Skeletal muscle cell (primary cell): ENCODE measurements around the gene LAMA1.

Experiments
- DNase-seq: peaks from one replicate; pipeline ENCODE4 v3.0.0-alpha.2; 2010; ENCODE audit warnings: low read depth
- H3K4me3 ChIP-seq: 2 replicates; pipeline ENCODE4 v1.5.1; 2011; ENCODE audit warnings: low read depth, mild to moderate bottlenecking, control low read depth, low read length, moderate library complexity

LAMA1 gene

DNA sequence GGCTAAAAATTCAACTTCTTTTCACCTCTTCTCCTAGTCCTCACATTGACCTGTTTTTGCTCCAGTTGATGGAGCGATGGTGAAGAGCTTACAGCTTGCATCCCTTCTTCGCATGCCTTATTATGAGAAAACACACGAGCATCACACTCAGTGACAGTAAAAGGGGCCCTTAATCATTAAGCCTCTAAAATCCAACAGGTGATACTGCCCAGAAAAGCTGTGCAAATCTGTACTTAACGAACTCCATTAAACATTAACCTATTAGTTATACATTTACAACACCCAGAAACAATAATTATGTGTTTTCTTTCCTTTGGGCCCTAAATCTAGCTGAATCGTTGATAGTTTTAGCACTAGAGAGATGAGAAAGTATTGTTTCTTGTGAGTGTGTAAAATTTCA, 54.8 kb downstream of the LAMA1 start:
- H3K4me3 ChIP-seq, result no peak overlapping the region
- no peak for DNase-seq

DNA sequence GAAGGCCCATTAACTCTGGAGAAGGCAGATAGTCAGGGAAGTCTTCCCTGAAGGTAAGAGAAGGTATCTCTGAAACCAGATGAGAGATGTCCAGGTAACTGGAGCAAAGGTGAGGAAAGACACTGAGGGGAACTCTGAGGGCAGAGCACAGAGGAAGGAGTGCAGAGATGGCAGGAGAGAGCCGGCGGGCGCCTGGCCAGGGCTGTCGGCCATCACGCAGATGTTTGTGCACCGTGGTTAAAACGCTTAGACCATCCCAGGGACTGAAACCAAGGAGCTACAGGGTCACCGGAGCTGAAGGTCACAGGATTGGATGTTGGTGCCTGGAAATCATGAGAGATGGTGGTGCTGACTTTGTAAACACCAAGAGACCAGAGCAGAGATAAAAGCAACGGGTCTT, 55.4 kb downstream of the LAMA1 start:
- DNase-seq, result no peak
- no peak overlapping the region for H3K4me3 ChIP-seq

DNA sequence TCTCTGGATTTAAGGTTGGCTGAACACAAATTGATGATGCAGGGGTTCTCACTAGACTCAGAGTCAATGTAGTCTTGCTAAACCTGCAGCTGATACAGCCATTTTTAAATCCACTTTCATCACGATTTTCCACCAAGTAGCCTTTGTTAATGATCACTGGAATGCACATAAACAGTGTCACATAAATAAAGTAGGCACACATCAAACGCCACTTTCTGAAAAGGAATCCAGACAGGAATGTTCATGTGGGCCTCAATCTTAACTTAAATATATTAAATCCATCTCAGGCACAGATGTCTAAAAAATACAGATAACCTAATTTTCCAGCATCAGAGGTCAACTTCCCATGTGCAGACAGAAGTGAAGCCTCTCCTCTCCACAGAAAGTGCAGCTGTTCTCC, 58.3 kb downstream of the LAMA1 start:
- DNase-seq, result no peak

DNA sequence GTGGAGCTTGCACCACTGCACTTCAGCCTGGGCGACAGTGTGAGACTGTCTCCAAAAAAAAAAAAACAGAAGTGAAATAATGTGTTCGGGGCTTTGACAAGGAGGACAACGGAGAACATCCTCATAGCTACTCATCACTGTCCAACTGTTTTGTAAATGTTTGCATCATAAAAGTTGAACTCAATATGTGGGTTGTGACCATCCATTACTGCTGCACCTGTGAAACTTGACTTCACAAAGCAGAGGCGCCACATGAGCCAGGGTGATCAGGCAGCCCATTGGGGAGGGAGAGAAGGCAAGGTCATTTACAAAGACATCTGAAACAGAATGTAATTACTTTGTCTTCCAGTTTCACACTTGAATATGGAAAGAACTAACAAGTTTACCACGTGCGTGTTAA, 61.6 kb downstream of the LAMA1 start:
- no peak overlapping the region for H3K4me3 ChIP-seq
- no peak for DNase-seq

More for the DNA sequence above, 58.3 kb downstream of the LAMA1 start:
- H3K4me3 ChIP-seq, result no peak overlapping the region

DNA sequence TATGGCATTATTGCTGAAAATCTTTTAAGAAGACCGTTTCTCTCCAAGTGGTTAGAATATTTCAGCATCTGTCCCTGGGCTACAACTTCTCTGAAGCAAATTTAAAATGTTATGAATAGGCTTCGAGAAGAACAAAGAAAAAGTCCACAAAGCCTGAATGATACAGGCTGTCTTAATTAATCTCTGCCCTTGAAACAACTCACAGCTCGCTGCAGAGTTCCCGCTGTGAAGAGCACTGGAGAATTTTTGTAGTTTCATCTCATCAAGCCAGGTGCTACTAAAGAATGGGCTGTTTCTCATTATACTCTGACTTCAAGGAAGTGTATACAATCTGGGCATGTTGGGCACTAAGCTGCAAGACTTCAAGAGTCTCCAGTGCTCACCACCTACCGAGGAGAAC, 67.6 kb downstream of the LAMA1 start:
- no peak for DNase-seq
- no peak overlapping the region for H3K4me3 ChIP-seq

DNA sequence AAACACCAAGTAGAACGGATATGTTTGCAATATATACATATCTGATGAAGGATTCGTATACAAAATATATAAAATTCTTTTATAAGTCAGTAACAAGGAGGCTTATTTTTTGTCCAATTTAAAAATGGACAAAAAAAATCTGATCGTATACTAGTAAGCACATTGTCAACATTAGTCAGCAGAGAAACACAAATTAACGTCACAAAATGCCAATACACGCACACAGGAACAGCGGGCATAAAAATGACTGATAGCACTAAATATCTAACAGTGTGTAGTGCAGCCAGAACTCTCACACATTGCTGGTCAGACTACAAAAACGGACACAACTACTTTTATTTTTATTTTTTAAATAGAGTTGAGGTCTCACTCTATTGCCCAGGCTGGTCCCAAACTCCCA, 69.5 kb downstream of the LAMA1 start:
- no peak for DNase-seq

GRCh38 chr18:7047336-7047735, 70.3 kb downstream of the LAMA1 start:
- no peak for DNase-seq
- H3K4me3 ChIP-seq, result no peak overlapping the region

More for the DNA sequence above, 69.5 kb downstream of the LAMA1 start:
- H3K4me3 ChIP-seq, result no peak overlapping the region

DNA sequence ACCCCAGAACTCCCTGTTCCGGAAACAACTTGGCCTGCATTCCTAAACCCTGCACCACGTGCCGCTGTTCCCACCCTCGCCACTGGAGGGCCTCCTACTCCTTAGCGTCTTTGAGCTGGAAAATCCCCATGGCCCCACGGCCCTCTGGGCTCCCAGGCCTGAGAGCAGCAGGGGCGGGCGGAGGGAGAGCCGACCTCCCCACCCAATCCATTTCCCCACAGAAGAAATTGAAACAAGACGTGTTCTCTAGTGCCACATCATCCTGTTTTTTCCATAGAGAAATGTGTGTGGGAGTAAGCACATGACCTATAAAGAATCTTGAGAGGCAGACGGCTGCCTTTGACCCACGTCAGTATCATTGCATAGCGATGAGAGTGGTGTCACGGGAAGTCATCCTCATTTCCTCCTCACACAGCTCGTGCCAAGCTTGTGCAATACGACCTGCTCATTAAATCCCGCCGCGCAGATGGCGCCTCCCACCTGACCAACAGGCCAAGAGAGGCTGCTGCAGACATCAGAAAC, 79.2 kb downstream of the LAMA1 start:
- no peak overlapping the region for H3K4me3 ChIP-seq
- peak; percentile 99 for DNase-seq

- H3K4me3 ChIP-seq, result no peak overlapping the region
Measured at GRCh38 chr18:7037470-7037869, 80.1 kb downstream of the LAMA1 start.

DNA sequence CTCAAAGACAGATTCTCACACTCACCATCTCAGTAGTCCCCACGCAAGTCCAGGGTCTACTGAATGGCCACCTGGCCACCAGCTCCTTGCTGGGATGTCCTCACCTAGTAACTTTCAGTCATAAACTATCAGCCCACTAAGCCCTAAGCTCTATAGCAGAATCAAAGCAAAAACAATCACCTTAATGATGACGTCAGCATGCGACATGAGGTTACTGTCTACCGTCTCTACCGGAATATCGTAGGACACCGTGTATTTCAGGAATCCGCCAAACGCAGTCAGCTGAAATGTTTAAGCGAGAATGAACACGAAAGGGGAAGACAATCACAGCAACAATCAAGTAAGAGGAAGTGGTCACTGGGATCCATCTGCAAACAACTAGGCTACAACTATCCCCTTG, 81.8 kb downstream of the LAMA1 start:
- H3K4me3 ChIP-seq, result no peak overlapping the region
- no peak for DNase-seq

More at GRCh38 chr18:7037470-7037869, 80.1 kb downstream of the LAMA1 start:
- no peak for DNase-seq

DNA sequence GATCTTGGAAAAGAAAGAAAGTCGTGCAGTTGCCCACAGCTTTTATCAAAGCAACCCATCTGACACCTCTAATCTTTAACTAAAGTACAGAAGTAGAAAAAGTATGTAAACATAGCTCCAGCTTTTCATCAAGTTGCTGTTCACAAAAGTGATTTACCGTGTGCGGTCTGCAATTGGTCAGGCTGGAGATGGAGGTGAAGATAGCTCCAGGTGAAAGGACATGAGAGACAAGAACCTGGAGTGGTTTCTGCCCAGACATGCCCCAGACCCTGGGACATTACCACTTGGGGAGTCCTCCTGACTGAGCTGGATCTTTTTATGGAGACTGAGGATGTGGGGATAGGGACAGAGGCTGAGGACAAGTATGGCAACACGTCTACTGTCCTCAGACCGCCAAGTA, 82.7 kb downstream of the LAMA1 start:
- DNase-seq, result no peak
- H3K4me3 ChIP-seq, result no peak overlapping the region

- no peak overlapping the region for H3K4me3 ChIP-seq
- no peak for DNase-seq
Measured at GRCh38 chr18:7032537-7032936, 85.1 kb downstream of the LAMA1 start.

DNA sequence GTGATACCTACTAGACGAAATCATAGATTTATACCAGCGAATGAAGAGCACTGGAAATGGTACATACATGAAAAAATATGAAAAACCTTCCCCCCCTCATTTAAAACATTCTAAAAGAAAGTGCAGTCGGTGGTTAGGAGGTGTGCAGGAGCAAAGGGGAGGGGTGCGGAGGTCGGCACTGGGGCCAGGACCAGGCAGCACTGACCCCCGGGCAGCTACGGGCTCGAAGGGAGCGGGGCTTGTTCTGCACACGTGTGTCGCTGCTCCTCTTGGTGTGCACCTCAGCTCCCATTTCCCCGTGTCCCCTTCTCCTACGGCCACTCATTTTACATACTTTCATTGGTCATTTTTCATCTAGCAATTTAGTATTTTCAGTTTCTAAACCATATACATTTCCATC, 89.0 kb downstream of the LAMA1 start:
- no peak for DNase-seq
- no peak overlapping the region for H3K4me3 ChIP-seq

GRCh38 chr18:7025194-7025593, 92.4 kb downstream of the LAMA1 start:
- no peak overlapping the region for H3K4me3 ChIP-seq
- no peak for DNase-seq

GRCh38 chr18:7023581-7023980, 94.0 kb downstream of the LAMA1 start:
- H3K4me3 ChIP-seq, result no peak overlapping the region

GRCh38 chr18:7023063-7023580, 94.5 kb downstream of the LAMA1 start:
- H3K4me3 ChIP-seq, result no peak overlapping the region
- no peak for DNase-seq

More at GRCh38 chr18:7023581-7023980, 94.0 kb downstream of the LAMA1 start:
- no peak for DNase-seq

- DNase-seq, result no peak
- H3K4me3 ChIP-seq, result no peak overlapping the region
Measured at GRCh38 chr18:7021994-7022840, 95.4 kb downstream of the LAMA1 start.

DNA sequence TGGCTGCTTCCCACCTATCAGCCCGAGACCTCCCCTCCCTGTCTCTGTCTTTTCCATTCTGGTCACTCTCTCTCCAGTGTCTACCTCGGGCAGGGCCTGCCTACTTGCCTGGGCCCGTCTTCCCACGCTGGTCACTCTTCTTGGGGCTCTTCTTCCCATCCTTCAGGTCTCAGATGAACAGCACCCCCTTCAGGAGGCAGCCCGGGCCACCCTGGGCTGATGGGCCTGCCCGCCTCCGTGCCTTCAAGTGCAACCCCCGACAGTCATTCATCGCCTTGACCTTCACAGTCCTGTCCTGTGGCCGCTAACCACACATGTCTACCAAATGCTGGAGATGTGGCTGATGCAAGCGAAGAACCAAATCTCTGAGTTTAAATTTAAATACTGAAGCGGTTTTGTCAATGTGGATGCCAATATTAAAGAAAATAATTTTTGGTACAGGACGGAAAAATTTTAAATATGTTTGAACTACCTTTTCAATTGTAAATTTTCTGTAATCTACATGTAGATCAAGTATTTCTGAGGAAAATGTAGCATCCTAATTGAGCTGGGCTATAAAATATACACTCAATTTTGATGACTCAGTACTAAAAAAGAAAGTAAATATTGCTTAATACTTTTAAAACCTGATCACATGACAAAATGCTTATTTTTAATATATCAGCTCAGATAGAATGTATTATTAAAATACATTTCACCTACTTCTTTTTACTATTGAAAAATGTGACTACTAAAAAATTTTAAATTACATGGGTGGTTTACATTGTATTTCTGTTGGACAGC, 96.4 kb downstream of the LAMA1 start:
- H3K4me3 ChIP-seq, result no peak overlapping the region
- no peak for DNase-seq

GRCh38 chr18:7017013-7017412, 100.6 kb downstream of the LAMA1 start:
- H3K4me3 ChIP-seq, result no peak overlapping the region
- DNase-seq, result no peak

GRCh38 chr18:7011142-7011541, 106.5 kb downstream of the LAMA1 start:
- DNase-seq, result no peak
- no peak overlapping the region for H3K4me3 ChIP-seq
